Neural cell (in vitro differentiated cells): Measurements from ENCODE around the gene CRACR2B. TPM values are rescaled to one million over a fixed set of nuclear protein-coding genes. Genes with fewer than 3 reads are reported as not detected.

Source experiments
- H2AFZ ChIP-seq: fragments of 200-600, 300-800 bp; sonication (generic), shearing (Covaris generic); 2 replicates; pipeline ENCODE4 v1.6.0; 2014; ENCODE audit warnings: low read depth, mild to moderate bottlenecking, antibody characterized with exemption, low read length, moderate library complexity
- H3F3A ChIP-seq: fragments of 200-600 bp; shearing (Covaris generic); 2 replicates; pipeline ENCODE4 v1.6.1; 2016; ENCODE audit warnings: mild to moderate bottlenecking, moderate library complexity, mixed read lengths, antibody characterized with exemption, low read length; ENCODE audit not compliant: insufficient read depth, poor library complexity, severe bottlenecking
- H3K27ac ChIP-seq: fragments of 200-600, 300-800 bp; sonication (generic), shearing (Covaris generic); 2 replicates; pipeline ENCODE4 v1.5.1; 2014; ENCODE audit warnings: mild to moderate bottlenecking, low read length, moderate library complexity
- H3K27me3 ChIP-seq: fragments of 300-800, 200-600 bp; sonication (generic), shearing (Covaris generic); 2 replicates; pipeline ENCODE4 v1.6.0; 2014; ENCODE audit warnings: mild to moderate bottlenecking, low read depth, low read length, moderate library complexity; ENCODE audit not compliant: insufficient read depth
- H3K36me3 ChIP-seq: fragments of 300-800, 200-600 bp; sonication (generic), shearing (Covaris generic); 2 replicates; pipeline ENCODE4 v1.5.1; 2014; ENCODE audit warnings: mild to moderate bottlenecking, antibody characterized with exemption, low read length, moderate library complexity; ENCODE audit not compliant: insufficient read depth
- H3K4me2 ChIP-seq: fragments of 300-800, 200-600 bp; sonication (generic), shearing (Covaris generic); 2 replicates; pipeline ENCODE4 v1.6.0; 2014; ENCODE audit warnings: mild to moderate bottlenecking, low read length
- H3K4me3 ChIP-seq: fragments of 300-800, 200-600 bp; sonication (generic), shearing (Covaris generic); 2 replicates; pipeline ENCODE4 v1.5.1; 2014; ENCODE audit warnings: mild to moderate bottlenecking, low read length, moderate library complexity
- H3K79me2 ChIP-seq: fragments of 200-600 bp; shearing (Covaris generic); replicated peaks from 2 replicates; pipeline ENCODE4 v1.6.0; 2014; ENCODE audit warnings: mild to moderate bottlenecking, low read length, moderate library complexity; ENCODE audit not compliant: insufficient read depth
- H3K9ac ChIP-seq: fragments of 300-800, 200-600 bp; sonication (generic), shearing (Covaris generic); 2 replicates; pipeline ENCODE4 v1.6.1; 2016; ENCODE audit warnings: mild to moderate bottlenecking, low read length, mixed read lengths
- H3K9me2 ChIP-seq: fragments of 200-600 bp; shearing (Covaris generic); 2 replicates; pipeline ENCODE4 v1.6.1; 2016; ENCODE audit warnings: mild to moderate bottlenecking, low read length, mixed read lengths; ENCODE audit not compliant: insufficient read depth
- H3K9me3 ChIP-seq: fragments of 200-600, 300-800 bp; sonication (generic), shearing (Covaris generic); 2 replicates; pipeline ENCODE4 v1.6.1; 2016; ENCODE audit warnings: mild to moderate bottlenecking, mixed run types, low read length, moderate library complexity, mixed read lengths
- H4K20me1 ChIP-seq: fragments of 200-600 bp; shearing (Covaris generic); 2 replicates; pipeline ENCODE4 v1.6.1; 2016; ENCODE audit warnings: mild to moderate bottlenecking, mixed run types; ENCODE audit not compliant: insufficient read depth
- CTCF ChIP-seq: fragments of 450-650 bp; IDR thresholded peaks from 2 replicates; pipeline ENCODE4 v1.5.1; 2014; ENCODE audit warnings: antibody characterized with exemption, mild to moderate bottlenecking, moderate library complexity; ENCODE audit not compliant: poor library complexity, severe bottlenecking
- EP300 ChIP-seq: fragments of 450-650 bp; conservative IDR thresholded peaks from 2 replicates; pipeline ENCODE4 v1.6.1; 2014; ENCODE audit warnings: antibody characterized with exemption, mild to moderate bottlenecking, moderate library complexity; ENCODE audit not compliant: poor library complexity, severe bottlenecking
- EZH2 ChIP-seq: fragments of 200-600, 300-800 bp; shearing (Covaris generic), sonication (generic); IDR thresholded peaks from 2 replicates; pipeline ENCODE4 v1.6.1; 2014; ENCODE audit warnings: antibody characterized with exemption, low read length, borderline replicate concordance, mild to moderate bottlenecking; ENCODE audit not compliant: insufficient read depth, poor library complexity, severe bottlenecking
- MXI1 ChIP-seq: fragments of 450-650 bp; conservative IDR thresholded peaks from 2 replicates; pipeline ENCODE4 v1.6.1; 2014; ENCODE audit warnings: antibody characterized with exemption, mild to moderate bottlenecking; ENCODE audit not compliant: poor library complexity, severe bottlenecking
- POLR2AphosphoS5 ChIP-seq: IDR thresholded peaks from 2 replicates; pipeline ENCODE4 v1.6.1; 2012
- RAD21 ChIP-seq: fragments of 450-650 bp; conservative IDR thresholded peaks from 2 replicates; pipeline ENCODE4 v1.6.1; 2014; ENCODE audit warnings: antibody characterized with exemption, mild to moderate bottlenecking, moderate library complexity
- REST ChIP-seq: IDR thresholded peaks from 2 replicates; pipeline ENCODE4 v1.6.1; 2012; ENCODE audit warnings: borderline replicate concordance
- SMC3 ChIP-seq: fragments of 450-650 bp; conservative IDR thresholded peaks from 2 replicates; pipeline ENCODE4 v1.6.1; 2014; ENCODE audit warnings: antibody characterized with exemption, mild to moderate bottlenecking, moderate library complexity; ENCODE audit not compliant: poor library complexity
- TAF1 ChIP-seq: IDR thresholded peaks from 2 replicates; pipeline ENCODE4 v1.6.1; 2012; ENCODE audit warnings: low read depth
- polyA plus RNA-seq: library from polyadenylated mRNA; depleted of rRNA; stranded (reverse); fragments of >200 nt; gene quantifications from 2 replicates; pipeline ENCODE4 v1.2.3, GENCODE V29; 2014

CRACR2B gene
- polyA plus RNA-seq, 1 donor from 2014 or later, result 1.2 TPM

DNA sequence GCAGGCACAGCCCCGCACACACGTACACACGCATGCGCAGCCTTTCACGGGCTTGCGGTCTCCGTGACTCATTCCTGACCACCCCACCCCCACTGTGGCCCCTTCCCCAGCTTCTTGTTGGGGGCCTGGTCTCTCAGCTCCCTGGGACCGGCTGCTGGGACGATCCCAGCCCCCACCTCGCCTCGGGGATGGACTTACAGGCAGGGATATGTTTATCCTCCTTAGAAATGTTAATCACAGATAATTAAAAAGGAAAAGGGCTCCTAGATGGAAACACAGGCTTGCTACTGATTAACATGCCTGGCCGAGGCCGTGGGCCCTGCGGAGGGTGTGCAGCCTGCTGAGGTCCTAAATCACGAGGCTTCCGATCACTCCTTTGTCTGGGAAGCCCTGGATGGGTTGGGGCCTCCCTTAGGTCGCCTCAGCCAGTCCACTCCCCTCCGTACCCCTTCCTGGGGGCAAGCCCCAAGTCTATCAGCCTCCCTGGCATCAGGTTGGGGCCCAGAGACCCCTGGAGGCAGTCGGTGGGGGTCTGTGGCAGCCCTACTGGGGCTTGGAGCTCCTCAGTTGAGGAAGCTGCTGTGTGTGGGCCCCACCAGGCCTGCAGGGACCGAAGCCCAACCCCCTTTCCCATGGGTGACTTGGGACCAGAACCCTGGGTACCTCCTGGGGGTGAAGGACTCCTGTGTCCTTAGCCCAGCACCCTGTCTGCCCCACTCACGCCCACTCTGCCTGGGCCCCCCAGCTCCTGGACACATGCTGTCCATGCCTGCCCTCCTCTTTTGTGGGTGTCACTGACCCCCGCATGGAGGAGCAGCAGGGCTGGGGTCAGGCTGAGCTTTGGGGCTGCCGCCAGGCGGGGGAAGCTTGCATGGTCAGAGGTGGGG, 35.5 kb downstream of the CRACR2B start:
- H3F3A ChIP-seq, result no peaks in the 10 kb centered on the region
- no peak overlapping the region for H2AFZ ChIP-seq
- H3K9ac ChIP-seq, result no peak overlapping the region
- no peak overlapping the region for H3K27ac ChIP-seq
- no peak overlapping the region for H3K4me2 ChIP-seq
- no peaks in the 10 kb centered on the region for H3K36me3 ChIP-seq
- H3K4me3 ChIP-seq, result no peak overlapping the region
- no peaks in the 10 kb centered on the region for H3K79me2 ChIP-seq
- no peaks in the 10 kb centered on the region for H3K27me3 ChIP-seq
- H4K20me1 ChIP-seq, result no peaks in the 10 kb centered on the region
- H3K9me3 ChIP-seq, result no peaks in the 10 kb centered on the region
- no peaks in the 10 kb centered on the region for H3K9me2 ChIP-seq
- no peak for TF ChIP-seq MXI1
- TF ChIP-seq RAD21, result no peak

GRCh38 chr11:863910-864827, 36.5 kb downstream of the CRACR2B start:
- Histone ChIP-seq H3K9ac (no peak overlapping the region), H3K27ac (no peak overlapping the region), H3F3A (no peaks in the 10 kb centered on the region), H3K4me3 (no peak overlapping the region), H4K20me1 (no peaks in the 10 kb centered on the region), H3K9me3 (no peaks in the 10 kb centered on the region), H2AFZ (no peak overlapping the region), H3K27me3 (no peaks in the 10 kb centered on the region), H3K4me2 (no peak overlapping the region), H3K9me2 (no peaks in the 10 kb centered on the region), H3K36me3 (no peaks in the 10 kb centered on the region), H3K79me2 (no peaks in the 10 kb centered on the region)
- no peak for TF ChIP-seq CTCF
- no peak for TF ChIP-seq EZH2
- no peak for TF ChIP-seq RAD21
- no peak for TF ChIP-seq POLR2AphosphoS5
- TF ChIP-seq EP300, result no peak
- no peak for TF ChIP-seq REST
- no peak for TF ChIP-seq MXI1
- no peak for TF ChIP-seq TAF1
- no peak for TF ChIP-seq SMC3
